GM19240 (cell line): ENCODE data around the gene HM13.
"Not testable (repeated sequence)": the region's sequence is repeated elsewhere in the genome, so short reads cannot be mapped to it uniquely, and the experiment has no call there.

Source experiments
- DNase-seq: peaks from one replicate; pipeline ENCODE4 v3.0.0; 2011; ENCODE audit warnings: low spot score; ENCODE audit not compliant: insufficient read length

The HM13 gene

DNA sequence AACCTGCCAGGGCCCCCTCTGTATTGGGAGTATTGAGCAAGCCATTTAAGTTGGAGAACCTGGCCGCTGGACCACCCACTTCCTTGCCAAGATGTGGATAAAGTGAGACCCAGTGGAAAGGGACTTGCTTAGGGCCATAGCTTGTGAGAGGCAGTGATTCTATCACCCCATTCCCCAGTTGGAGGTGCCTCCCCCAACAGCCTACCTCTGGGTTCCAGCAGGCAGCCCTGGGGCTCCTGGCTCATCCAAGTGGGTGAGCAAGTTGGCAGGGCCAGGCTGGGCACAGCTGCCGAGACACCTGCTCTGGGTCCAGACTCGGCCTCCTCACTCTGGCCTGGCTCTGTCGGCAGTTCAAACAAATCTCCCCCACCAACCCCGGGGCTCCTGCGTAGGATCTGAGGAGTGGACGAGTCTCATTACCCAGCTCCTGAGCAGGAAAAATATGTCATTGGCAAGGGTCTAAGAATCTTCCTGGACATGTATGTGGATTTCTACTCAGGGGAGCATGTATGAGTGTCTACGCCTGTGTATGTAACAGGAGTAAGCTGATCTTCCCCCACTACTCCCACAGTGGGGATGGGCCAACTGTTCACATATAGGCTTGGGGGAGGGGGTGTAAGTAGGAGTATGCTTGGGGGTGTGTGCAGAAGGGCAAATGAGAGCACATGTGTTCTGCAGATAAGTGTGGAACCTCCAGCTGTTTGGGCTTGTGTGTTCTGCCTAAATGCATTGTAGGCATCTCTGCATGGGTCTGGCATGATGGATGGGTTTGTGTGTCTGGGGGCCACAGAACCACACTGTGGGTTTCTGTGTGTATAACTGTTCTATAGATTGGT lies 92.8 kb downstream of the HM13 start:
- DNase-seq: no peak

DNA sequence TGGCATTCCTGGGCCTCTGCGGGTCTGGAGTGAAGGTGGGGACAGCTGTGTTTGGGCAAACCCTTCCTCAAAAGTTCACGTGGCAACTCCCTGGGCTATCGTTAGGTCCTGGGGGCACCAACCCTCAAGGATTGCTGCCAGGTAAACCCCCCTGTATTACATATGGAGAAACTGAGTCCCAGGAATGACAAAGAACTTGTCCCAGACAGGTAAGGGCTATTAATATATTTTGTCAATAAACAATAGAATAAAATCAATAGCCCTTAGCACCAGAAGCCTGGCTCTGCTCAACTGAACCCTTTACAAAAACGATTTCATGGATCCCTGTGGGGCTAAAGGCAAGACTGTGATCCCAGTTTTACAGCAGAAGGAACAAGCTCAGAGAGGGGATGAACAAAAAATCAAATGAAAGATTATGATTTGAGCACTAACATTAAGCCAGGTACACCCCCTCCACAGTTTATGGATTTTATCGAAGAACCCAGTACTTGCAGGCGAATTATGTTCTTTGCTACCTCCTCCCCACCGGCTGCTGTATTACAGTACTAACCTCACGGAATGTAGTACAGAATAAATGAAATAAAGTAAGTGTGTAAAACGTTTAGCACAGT lies 93.5 kb downstream of the HM13 start:
- no peak for DNase-seq

DNA sequence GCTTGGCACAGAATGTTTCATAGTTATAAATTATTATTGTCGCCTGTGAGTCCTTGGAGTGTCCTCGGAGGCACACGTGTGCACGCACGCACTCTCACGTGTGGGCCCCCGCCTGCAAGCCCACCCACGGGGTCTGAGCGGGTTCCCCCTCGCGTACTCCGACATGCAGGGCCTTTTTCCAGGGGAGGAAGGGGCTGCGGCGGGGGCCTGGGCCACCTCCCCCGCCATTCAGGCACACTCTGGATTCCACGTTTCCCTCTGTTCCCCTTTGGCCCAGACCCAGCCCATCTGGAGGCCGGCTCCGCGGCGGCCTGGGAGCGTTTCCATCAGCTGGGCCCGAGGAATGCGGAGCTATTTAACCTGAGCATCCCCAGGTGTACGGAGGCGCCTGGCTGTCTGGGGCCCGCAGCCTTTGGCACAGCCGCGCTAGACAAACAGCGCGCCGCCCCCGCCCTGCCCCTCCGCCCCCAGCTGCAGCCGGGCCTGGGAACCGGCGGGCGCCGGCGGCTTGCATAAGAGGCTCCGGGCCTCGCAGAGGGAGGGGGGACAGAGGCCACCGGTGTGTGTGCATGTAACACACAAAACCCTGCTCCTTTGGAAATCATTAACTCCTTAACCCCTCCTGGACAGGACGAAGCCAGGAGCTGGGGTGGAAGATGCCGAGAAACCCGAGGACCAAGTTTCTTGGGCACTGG lies 94.2 kb downstream of the HM13 start:
- no peak for DNase-seq

DNA sequence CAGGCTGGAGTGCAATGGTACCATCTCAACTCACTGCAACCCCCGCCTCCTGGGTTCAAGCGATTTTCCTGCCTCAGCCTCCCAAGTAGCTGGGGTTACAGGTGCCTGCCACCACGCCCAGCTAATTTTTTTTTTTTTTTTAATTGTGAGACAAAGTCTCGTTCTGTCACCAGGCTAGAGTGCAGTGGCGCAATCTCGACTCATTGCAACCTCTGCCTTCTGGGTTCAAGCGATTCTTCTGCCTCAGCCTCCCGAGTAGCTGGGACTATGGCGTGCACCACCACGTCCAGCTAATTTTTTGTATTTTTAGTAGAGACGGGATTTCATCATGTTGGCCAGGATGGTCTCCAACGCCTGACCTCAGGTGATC lies 98.0 kb downstream of the HM13 start:
- DNase-seq: not testable (repeated sequence)

DNA sequence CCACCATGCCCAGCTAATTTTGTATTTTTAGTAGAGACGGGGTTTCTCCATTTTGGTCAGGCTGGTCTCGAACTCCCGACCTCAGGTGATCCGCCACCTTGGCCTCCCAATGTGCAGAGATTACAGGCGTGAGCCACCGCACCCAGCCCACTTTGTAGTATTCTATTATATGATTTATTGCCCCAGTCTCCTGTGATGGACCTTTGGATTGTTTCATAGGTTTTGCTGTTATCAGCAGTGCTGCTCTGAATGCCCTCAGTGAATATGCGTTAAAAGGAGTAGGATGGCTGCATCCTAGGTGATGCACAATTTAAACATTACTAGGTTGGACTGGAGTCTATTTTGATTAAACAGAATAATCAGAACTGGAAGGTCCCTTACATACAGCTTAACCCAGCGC lies 101.2 kb downstream of the HM13 start:
- DNase-seq: no peak

DNA sequence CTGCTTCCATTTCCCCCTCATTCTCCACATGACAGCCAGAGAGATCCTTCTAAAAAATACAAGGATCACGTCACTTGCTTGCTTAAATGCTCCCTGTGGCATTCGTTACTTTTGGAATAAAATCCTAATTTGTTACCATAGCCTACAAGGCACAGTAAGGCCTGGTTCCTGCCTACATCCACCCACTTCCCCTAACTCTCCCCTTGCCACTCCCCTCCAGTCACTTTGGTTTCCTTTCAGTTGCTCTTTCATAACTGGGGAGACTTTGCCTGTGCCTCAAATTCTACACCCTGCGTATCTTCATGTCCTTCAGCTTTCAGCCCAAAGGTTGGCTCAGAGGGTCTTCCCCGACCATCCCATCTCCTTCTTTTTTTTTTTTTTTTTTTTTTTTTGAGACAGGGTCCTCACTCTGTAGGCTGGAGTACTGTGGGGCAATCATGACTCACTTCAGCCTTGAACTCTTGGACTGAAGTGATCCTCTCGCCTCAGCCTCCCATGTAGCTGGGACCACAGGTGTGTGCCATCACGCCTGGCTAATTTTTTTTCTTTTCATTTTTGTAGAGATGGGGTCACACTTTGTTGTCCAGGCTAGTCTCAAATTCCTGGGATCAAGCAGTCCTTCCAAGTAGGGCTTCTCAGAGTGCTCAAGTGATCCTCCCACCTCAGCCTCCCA lies 103.3 kb downstream of the HM13 start:
- no peak for DNase-seq
